ENCODE data around the gene CBY3.
"Not testable (repeated sequence)": the region's sequence is repeated elsewhere in the genome, so short reads cannot be mapped to it uniquely, and the experiment has no call there.

CBY3 gene

GRCh38 chr5:179661647-179662046 lies 19.2 kb downstream of the CBY3 start:
- not testable (repeated sequence) for DNase-seq

GRCh38 chr5:179658179-179658856 lies 22.5 kb downstream of the CBY3 start:
- not testable (repeated sequence) for DNase-seq

GRCh38 chr5:179657302-179658178 lies 23.3 kb downstream of the CBY3 start:
- DNase-seq = not testable (repeated sequence)

- not testable (repeated sequence) for DNase-seq
These were observed 27.7 kb downstream of the CBY3 start for GRCh38 chr5:179653135-179653534.

- not testable (repeated sequence) for DNase-seq
These were observed 30.6 kb downstream of the CBY3 start for GRCh38 chr5:179650245-179650644.

GRCh38 chr5:179649166-179649703 lies 31.6 kb downstream of the CBY3 start:
- not testable (repeated sequence) for DNase-seq

GRCh38 chr5:179648410-179648809 lies 32.4 kb downstream of the CBY3 start:
- no peak for DNase-seq

- DNase-seq = not testable (repeated sequence)
These were observed 36.1 kb downstream of the CBY3 start for GRCh38 chr5:179644766-179645165.

GRCh38 chr5:179643141-179643920 lies 37.5 kb downstream of the CBY3 start:
- not testable (repeated sequence) for DNase-seq

- DNase-seq = not testable (repeated sequence)
These were observed 38.2 kb downstream of the CBY3 start for GRCh38 chr5:179642626-179643025.

- not testable (repeated sequence) for DNase-seq
These were observed 39.1 kb downstream of the CBY3 start for GRCh38 chr5:179641745-179642144.

- not testable (repeated sequence) for DNase-seq
These were observed 41.5 kb downstream of the CBY3 start for GRCh38 chr5:179639296-179639695.

- not testable (repeated sequence) for DNase-seq
These were observed 46.3 kb downstream of the CBY3 start for GRCh38 chr5:179634370-179635172.

- not testable (repeated sequence) for DNase-seq
These were observed 47.1 kb downstream of the CBY3 start for GRCh38 chr5:179633501-179634369.

Data from activated CD4-positive, alpha-beta T cell treated with anti-CD3 and anti-CD28 coated beads for 4 hours (primary cell).